Stimulated activated CD4-positive, alpha-beta T cell treated with anti-CD3 and anti-CD28 coated beads, Interleukin-12 subunit alpha, Interleukin-12 subunit beta, amount 100 ng/mL, for 24 hours (primary cell): ENCODE results near the gene USP15.

Source experiments
- DNase-seq, 2 experiments: peaks; one replicate each; pipeline ENCODE4 v3.0.0-alpha.2; 2020; ENCODE audit warnings: low read depth in 2 of 2

Gene USP15

GRCh38 chr12:62258231-62258630 is 2.0 kb upstream of the USP15 start:
- DNase-seq = no peak

GRCh38 chr12:62258941-62259630 is 1.1 kb upstream of the USP15 start:
- DNase-seq = no peak

- DNase-seq = no peak
Observed at GRCh38 chr12:62259631-62259992, 592 bp upstream of the USP15 start.

- peak in 1 of 2 experiments; percentile 13 for DNase-seq
Observed at GRCh38 chr12:62260733-62261683, 804 bp downstream of the USP15 start.

- DNase-seq = no peak
Observed at GRCh38 chr12:62261876-62262517, 1.8 kb downstream of the USP15 start.

GRCh38 chr12:62263232-62263631 is 3.0 kb downstream of the USP15 start:
- DNase-seq = no peak

- DNase-seq = no peak
Observed at GRCh38 chr12:62263966-62264365, 3.8 kb downstream of the USP15 start.

- DNase-seq = no peak
Observed at GRCh38 chr12:62264706-62265105, 4.5 kb downstream of the USP15 start.

- DNase-seq = no peak
Observed at GRCh38 chr12:62265511-62265910, 5.3 kb downstream of the USP15 start.

GRCh38 chr12:62267026-62267425 is 6.8 kb downstream of the USP15 start:
- DNase-seq = no peak

- DNase-seq = no peak
Observed at GRCh38 chr12:62267480-62267879, 7.3 kb downstream of the USP15 start.

- DNase-seq = no peak
Observed at GRCh38 chr12:62268956-62269355, 8.8 kb downstream of the USP15 start.

- no peak for DNase-seq
Observed at GRCh38 chr12:62269464-62270228, 9.4 kb downstream of the USP15 start.

- DNase-seq = no peak
Observed at GRCh38 chr12:62270384-62270783, 10.2 kb downstream of the USP15 start.

GRCh38 chr12:62270872-62271271 is 10.7 kb downstream of the USP15 start:
- no peak for DNase-seq

- no peak for DNase-seq
Observed at GRCh38 chr12:62272936-62273552, 12.8 kb downstream of the USP15 start.

GRCh38 chr12:62273724-62274380 is 13.6 kb downstream of the USP15 start:
- no peak for DNase-seq

GRCh38 chr12:62278022-62278421 is 17.8 kb downstream of the USP15 start:
- DNase-seq = no peak

- DNase-seq = no peak
Observed at GRCh38 chr12:62279058-62279457, 18.9 kb downstream of the USP15 start.

- no peak for DNase-seq
Observed at GRCh38 chr12:62279961-62280360, 19.8 kb downstream of the USP15 start.
